H1 (cell line): ENCODE data around the gene DENND2A.

Source experiments
- EZH2 ChIP-seq: fragments of 200-600 bp; sonication (generic); IDR thresholded peaks from 2 replicates; pipeline ENCODE4 v1.7.1; 2012; ENCODE audit warnings: low read depth, mild to moderate bottlenecking, moderate library complexity, low read length, inconsistent platforms; ENCODE audit not compliant: severe bottlenecking
- RFX5 ChIP-seq: IDR thresholded peaks from 2 replicates; pipeline ENCODE4 v1.6.1; 2011; ENCODE audit warnings: low read depth, low read length, improper control_type of control experiment, borderline replicate concordance
- SP2 ChIP-seq: IDR thresholded peaks from 2 replicates; pipeline ENCODE4 v1.6.1; 2012; ENCODE audit warnings: mild to moderate bottlenecking, low read length, inconsistent platforms
- TBP ChIP-seq: IDR thresholded peaks from 2 replicates; pipeline ENCODE4 v1.6.1; 2011; ENCODE audit warnings: low read depth, low read length, improper control_type of control experiment
- TF ChIP-seq, protein P1 (sequence below): IDR thresholded peaks from 2 replicates; pipeline ENCODE4 v1.6.1; 2012; ENCODE audit warnings: inconsistent platforms

DNA sequence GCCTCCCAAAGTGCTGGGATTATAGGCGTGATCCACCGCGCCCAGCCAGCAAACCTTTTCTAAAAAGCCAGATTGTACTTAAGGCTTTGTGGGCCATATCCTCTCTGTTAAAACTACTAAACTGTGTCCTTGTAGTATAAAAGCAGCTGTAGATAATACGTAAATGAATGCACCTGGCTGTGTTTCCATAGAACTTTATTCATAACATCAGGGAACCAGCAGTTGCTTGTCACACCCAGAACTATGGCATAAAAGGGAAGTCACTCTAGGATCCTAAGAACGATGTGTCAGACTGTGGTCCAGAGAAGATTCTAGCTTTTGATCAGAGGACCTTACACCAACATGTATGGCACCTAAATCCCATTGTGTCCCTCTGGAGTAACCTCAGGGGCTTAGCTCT, 63.0 kb downstream of the DENND2A start:
- no peak for TF ChIP-seq SP2
- no peak for TF ChIP-seq EZH2
- no peak for TF ChIP-seq TBP
- TF ChIP-seq RFX5 = no peak
- TF ChIP-seq, protein P1, sequence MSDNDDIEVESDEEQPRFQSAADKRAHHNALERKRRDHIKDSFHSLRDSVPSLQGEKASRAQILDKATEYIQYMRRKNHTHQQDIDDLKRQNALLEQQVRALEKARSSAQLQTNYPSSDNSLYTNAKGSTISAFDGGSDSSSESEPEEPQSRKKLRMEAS = no peak
